ENCODE data around the gene RTP5.
"Not testable (repeated sequence)": the region's sequence is repeated elsewhere in the genome, so short reads cannot be mapped to it uniquely, and the experiment has no call there.

Gene RTP5

GRCh38 chr2:241904011-241904718, 34.6 kb downstream of the RTP5 start:
- no peak for DNase-seq

GRCh38 chr2:241904791-241905710, 35.5 kb downstream of the RTP5 start:
- no peak for DNase-seq

- no peak for DNase-seq
Measured at GRCh38 chr2:241905716-241906377, 36.3 kb downstream of the RTP5 start.

GRCh38 chr2:241906378-241906770, 36.8 kb downstream of the RTP5 start:
- DNase-seq: not testable (repeated sequence)

DNA sequence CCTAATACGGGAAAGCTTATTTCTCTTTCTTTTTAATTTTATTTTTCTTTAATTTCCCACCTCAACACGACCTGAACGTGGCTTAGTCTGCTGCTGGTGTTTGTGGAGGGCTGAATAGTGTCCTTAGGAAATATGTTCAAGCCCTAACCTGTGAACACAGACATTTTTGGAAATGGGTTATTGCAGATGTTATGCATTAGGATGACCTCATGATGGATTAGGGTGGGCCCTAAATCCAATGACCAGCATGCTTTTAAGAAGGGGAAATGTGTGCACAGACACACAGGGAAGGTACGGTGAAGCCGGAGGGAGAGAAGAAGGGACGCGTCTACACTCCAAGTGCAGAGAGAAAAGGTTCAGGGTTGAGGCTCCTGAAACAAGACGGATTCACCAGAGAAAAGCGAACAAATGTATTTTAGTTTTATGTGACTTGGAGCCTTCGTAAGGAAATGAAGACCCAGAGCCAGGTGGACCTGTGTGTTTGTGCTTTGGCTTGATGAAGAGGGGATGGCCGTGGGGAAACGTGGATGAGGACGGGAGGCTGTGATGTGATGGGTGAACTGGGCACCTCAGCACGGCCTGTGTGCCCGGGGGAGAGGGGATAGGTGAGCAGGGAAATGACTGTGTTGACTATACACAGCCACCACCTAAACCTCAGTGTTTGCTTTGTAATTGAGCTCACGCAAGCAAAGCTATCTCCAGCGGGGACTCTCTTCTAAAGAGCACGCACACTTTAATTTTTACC, 37.5 kb downstream of the RTP5 start:
- DNase-seq: no peak

GRCh38 chr2:241907831-241908230, 38.3 kb downstream of the RTP5 start:
- DNase-seq: not testable (repeated sequence)

DNA sequence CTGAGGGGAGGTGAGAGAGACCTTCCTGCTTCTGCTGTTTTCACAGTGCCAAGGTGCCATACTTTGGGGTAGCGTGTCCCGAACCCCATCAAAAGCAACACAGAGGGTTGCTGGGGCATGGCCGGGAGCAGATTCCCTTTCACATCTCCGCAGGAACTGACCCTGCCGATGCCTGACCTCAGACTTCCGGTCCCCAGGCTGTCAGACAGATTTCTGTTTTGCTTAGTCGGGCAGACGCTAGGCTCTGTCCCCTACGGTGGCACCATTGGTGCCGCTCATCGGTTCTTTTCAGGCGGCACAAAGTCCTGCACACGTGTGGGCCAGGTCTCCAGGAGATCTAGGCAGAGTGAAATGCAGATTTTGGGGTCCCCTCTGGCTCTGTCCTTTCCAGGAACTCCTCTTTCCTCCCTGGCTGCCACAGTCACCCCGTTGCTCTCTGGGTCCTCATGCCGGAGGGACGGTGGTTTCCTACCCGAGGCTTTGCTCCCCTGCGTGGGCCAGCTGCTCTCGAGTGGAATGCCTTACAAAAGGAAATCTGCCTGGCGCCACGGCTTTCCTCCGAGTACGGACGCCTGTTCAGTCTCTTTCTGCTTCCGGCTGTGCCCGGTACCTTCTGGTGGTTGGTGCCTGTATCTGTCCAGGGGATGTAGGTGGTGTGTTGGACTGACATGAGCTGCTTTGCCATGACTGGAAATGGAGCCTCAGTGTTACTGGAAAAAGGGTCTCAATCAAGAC, 39.3 kb downstream of the RTP5 start:
- no peak for DNase-seq

- no peak for DNase-seq
Measured at GRCh38 chr2:241909769-241910168, 40.2 kb downstream of the RTP5 start.

GRCh38 chr2:241910604-241911520, 41.3 kb downstream of the RTP5 start:
- no peak for DNase-seq

DNA sequence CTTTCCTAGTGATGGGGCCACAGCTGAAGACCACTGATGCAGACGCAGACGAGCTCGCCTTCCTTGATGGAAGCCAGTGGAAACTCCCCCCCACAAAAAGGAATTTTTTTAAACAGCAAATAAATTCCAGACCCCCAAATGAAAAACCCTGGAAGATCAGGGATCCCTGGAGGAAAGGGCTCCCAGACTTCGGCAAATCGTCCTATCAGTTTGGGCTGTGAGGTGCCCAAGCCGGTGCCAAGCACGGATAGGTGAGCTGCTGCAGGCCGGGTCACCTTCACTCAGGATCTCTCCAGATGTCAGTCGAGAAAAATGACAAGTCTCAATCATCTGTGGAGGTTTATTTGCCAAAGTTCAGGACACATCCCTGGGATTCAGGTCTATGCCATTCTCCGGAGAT, 42.0 kb downstream of the RTP5 start:
- DNase-seq: no peak

DNA sequence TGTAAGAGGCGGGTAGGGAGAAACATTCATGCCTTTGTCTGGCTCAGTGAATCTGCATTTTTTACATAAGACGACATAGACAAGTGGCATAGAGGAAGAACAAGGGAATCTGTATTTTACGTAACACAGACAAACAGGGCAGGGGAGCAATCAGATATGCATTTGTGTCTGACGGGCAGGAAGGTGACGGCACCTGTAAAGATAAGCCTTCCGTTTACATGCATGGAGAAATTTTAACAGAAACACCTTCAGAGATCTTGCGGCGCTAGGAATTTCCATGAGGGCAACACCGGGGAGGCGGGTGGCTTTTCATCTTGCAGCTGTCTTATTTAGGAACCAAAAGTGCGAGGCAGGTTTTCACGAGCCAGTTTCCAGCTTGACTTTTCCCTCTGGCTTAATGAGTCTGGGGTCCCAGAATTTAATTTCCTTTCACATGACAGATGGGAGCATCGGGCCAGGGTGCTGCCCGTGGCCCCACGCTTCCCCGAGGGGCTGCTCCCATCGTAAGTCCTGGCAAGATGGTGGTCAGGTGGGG, 42.6 kb downstream of the RTP5 start:
- DNase-seq: no peak

- DNase-seq: no peak
Measured at GRCh38 chr2:241913703-241914102, 44.2 kb downstream of the RTP5 start.

- no peak for DNase-seq
Measured at GRCh38 chr2:241914542-241914941, 45.0 kb downstream of the RTP5 start.

DNA sequence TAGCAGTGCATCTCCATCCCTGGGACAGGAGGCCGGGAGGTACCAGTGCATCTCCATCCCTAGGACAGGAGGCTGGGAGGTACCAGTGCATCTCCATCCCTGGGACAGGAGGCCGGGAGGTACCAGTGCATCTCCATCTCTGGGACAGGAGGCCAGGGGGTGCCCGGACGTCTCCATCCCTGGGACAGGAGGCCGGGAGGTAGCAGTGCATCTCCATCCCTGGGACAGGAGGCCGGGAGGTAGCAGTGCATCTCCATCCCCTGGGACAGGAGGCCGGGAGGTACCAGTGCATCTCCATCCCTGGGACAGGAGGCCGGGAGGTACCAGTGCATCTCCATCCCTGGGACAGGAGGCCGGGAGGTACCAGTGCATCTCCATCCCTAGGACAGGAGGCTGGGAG, 52.1 kb downstream of the RTP5 start:
- not testable (repeated sequence) for DNase-seq

GRCh38 chr2:241922411-241922810, 52.9 kb downstream of the RTP5 start:
- no peak for DNase-seq

DNA sequence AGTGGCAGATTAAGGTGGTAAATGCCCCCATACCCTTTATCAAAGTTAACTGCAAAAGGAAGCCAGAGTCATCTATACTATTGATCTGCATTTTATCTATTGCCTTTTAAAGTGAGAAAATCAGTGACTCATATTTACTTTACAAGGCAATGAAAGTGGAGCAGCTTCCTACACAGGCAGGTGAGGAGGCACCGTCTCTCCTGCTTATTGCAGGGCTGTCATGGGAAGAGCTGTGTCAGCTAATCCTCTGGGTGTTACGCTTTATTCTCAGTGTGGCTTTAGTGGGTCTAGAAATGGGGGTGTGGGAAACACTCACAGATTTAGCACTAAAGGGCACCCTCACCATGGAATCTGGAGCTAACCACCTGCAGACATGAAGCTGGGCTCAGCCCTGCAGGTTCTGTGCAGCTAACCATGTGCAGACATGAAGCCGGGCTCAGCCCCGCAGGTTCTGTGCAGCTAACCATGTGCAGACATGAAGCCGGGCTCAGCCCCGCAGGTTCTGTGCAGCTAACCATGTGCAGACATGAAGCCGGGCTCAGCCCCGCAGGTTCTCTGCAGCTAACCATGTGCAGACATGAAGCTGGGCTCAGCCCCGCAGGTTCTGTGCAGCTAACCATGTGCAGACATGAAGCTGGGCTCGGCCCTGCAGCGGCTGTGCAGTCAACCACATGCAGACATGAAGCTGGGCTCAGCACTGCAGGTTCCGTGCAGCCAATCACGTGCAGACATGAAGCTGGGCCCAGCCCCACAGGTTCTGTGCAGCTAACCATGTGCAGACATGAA, 53.5 kb downstream of the RTP5 start:
- DNase-seq: not testable (repeated sequence)
